ENCODE measurements around the gene PCK1. TPM values are rescaled to one million over a fixed set of nuclear protein-coding genes. Genes with fewer than 3 reads are reported as not detected.

Gene PCK1
- total RNA-seq, 2 experiments from 2014 or later = not detected

DNA sequence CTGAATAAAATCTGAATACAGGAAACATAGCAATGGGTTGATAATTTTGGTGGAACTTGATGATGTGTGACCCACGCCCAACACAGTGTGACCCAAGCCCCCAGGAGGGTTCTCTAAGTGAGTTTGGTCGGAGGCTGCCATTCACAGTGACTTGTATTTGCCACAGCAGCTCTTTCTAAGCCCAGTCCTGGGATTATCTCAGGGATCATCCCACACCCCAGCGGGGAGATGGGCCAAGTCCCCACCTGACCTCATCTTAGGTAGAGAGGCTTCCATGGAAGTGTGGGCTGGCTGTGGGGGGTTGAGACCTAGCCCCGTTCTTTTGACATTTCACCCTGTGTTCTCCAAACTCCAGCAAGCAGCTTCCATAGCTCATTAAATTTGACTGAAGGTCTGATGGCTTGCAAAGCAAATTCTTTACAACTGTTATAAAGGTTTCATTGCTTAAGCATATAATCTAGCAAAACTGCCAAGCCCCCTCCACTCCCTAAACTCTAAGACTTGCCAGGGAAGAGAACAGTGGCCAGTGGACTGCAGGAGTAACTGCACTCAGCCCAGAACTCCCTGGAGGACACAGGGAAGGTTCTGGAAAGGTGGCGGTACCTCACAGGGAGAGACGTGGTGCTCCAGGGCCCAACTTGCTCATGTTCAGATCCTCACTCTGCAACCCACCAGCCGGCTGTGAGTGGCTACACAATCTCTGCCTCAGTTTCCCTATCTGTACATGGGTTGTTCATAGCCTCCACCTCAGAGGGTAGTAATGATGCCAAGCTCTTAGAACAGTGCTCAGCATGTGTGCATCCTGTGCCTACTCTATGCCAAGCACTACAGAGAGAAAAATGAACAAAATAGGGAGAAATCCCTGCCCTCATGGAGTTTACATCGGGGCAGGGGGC is 1.0 kb upstream of the PCK1 start:
- CTCF ChIA-PET = no interaction called here
- Mint-ChIP-seq H3K4me3 (no peak overlapping the region), H3K27ac (no peak overlapping the region), H3K36me3 (ENCODE audit: low read depth) (no peaks in the 10 kb centered on the region), H3K9me3 (no peaks in the 10 kb centered on the region), H3K4me1 (ENCODE audit: low read depth) (no peaks in the 10 kb centered on the region), H3K27me3 (peaks cover 21% of the 10 kb centered on the region)
- DNase-seq = no peak
- TF ChIP-seq CTCF (IDR thresholded peaks at IDR 0.05) = no peak
- intact Hi-C loops (cut with micrococcal nuclease) = no loop called here
- POLR2A ChIA-PET = no interaction called here
- no peak for ATAC-seq

- Mint-ChIP-seq H3K27ac (no peak overlapping the region), H3K4me3 (no peak overlapping the region)
- POLR2A ChIA-PET = no interaction called here
Observed at GRCh38 chr20:57561356-57562279, 708 bp downstream of the PCK1 start.

DNA sequence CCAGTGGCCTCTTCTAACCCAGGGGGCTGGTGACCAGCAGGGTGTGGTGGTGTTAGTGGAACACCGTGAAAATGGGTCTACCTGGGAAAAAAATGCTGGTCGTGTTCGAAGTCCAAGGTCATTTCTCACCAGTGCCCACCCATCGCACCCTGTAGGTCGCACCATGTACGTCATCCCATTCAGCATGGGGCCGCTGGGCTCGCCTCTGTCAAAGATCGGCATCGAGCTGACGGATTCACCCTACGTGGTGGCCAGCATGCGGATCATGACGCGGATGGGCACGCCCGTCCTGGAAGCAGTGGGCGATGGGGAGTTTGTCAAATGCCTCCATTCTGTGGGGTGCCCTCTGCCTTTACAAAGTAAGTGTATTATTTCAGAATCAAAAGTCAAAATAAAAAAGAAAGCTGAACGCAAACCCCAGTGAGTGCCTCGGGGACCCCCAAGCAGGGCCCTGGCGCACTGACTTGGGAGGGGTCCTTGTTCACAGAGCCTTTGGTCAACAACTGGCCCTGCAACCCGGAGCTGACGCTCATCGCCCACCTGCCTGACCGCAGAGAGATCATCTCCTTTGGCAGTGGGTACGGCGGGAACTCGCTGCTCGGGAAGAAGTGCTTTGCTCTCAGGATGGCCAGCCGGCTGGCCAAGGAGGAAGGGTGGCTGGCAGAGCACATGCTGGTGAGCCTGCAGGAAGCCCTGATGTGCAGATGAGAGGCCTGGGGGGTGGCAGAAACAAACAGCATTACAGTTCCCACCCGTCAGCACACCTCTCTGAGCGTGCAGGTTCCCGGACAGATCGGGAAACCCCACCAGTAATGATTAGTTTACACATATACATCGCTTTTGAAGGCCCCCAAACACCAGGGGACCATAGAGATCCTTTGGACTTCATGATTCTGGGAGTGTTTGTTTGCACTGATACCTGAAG is 1.9 kb downstream of the PCK1 start:
- no peaks in the 10 kb centered on the region for H3K4me1 Mint-ChIP-seq (ENCODE audit: low read depth)
- no peak overlapping the region for H3K27ac Mint-ChIP-seq
- POLR2A ChIA-PET = no interaction called here
- no peak overlapping the region for H3K4me3 Mint-ChIP-seq
- intact Hi-C loops (cut with micrococcal nuclease) = no loop called here
- no peaks in the 10 kb centered on the region for H3K9me3 Mint-ChIP-seq
- DNase-seq = no peak
- CTCF ChIA-PET = interaction anchor here (2.1 kb wide), 1 partner anchor 12 kb away, joined by 5 read pairs; no protein-coding TSS in a partner anchor
- no peaks in the 10 kb centered on the region for H3K36me3 Mint-ChIP-seq (ENCODE audit: low read depth)
- no peak for ATAC-seq
- H3K27me3 Mint-ChIP-seq = peaks cover 10% of the 10 kb centered on the region
- no peak for TF ChIP-seq CTCF (IDR thresholded peaks at IDR 0.05)

More at GRCh38 chr20:57561356-57562279, 708 bp downstream of the PCK1 start:
- peaks cover 15% of the 10 kb centered on the region for H3K27me3 Mint-ChIP-seq
- no peaks in the 10 kb centered on the region for H3K9me3 Mint-ChIP-seq
- DNase-seq (no peak), ATAC-seq (no peak)
- no peaks in the 10 kb centered on the region for H3K4me1 Mint-ChIP-seq (ENCODE audit: low read depth)
- TF ChIP-seq CTCF (IDR thresholded peaks at IDR 0.05) = no peak
- H3K36me3 Mint-ChIP-seq (ENCODE audit: low read depth) = no peaks in the 10 kb centered on the region
- intact Hi-C loops (cut with micrococcal nuclease) = no loop called here
- CTCF ChIA-PET = interaction anchor here (1.1 to 2.1 kb wide), 3 partner anchors 14 to 526 kb away, joined by 3 to 5 read pairs (median 3); no protein-coding TSS in a partner anchor

DNA sequence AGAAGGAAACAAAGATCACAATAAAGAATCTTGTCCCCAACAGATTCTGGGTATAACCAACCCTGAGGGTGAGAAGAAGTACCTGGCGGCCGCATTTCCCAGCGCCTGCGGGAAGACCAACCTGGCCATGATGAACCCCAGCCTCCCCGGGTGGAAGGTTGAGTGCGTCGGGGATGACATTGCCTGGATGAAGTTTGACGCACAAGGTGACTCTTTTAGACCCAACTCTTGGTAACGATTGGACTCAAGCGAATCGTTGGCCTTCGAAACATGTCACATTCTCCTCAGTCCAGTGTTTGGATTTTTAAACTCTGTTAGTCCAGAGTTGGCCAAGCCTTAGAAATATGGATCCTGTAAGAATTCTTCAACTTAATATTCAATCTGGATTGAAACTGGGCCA is 2.6 kb downstream of the PCK1 start:
- no peak for DNase-seq
- Mint-ChIP-seq H3K36me3 (ENCODE audit: low read depth) (no peaks in the 10 kb centered on the region), H3K4me1 (ENCODE audit: low read depth) (no peaks in the 10 kb centered on the region), H3K27me3 (peaks cover 10% of the 10 kb centered on the region), H3K27ac (no peak overlapping the region), H3K9me3 (no peaks in the 10 kb centered on the region), H3K4me3 (no peak overlapping the region)
- CTCF ChIA-PET = no interaction called here
- TF ChIP-seq CTCF (IDR thresholded peaks at IDR 0.05) = no peak
- no peak for ATAC-seq
- intact Hi-C loops (cut with micrococcal nuclease) = no loop called here
- POLR2A ChIA-PET = no interaction called here

All from activated CD8-positive, alpha-beta T cell treated with anti-CD3 and anti-CD28 coated beads for 36 hours (primary cell).